NCI-H446 (cell line): Measurements from ENCODE around the gene MTM1.
A peak's percentile ranks its signal among the peaks of the same experiment; 100 is the strongest.

Experiments used
- DNase-seq, 2 experiments: peaks; one replicate each; lab custom pipeline; 2025; lab: John Stamatoyannopoulos, UW

MTM1 gene

DNA sequence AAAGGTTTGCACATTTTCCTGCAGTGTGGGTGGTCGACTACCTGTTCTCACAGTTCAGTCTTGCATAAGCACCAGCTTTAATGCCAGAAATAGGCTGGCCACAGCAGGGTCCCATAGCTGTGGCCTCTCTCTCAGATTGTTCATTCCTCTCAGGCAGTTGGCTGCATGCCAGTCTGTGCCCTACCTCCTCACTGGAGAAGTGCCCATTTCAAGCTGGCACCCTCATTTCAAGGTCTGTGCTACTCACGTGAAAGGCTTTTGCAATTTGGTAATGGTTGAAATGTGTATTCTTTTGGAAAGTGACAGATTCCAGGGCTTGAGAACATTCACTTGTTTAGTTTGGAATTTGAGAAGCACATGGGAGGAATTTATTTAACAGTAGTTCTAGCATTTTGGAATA is 95.9 kb downstream of the MTM1 start:
- DNase-seq, result peak; percentile 14 to 80

DNA sequence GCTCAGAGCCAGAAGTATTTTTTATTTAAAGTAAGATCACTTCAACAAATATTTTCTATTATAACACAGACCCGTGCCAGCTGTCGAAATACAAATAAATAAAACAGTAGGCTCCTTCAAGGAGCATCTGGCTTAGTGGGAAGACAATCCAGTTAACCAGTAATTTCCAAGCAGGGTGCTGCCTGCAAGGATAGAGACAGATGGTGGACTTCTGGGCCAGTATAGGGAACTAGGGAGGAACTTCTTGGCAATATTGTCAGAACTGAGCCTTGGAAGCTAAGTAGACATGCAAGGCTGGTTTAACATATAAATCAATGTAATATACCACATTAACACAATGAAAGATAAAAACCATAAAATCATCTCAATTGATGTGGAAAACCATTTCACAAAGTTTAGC is 107.8 kb downstream of the MTM1 start:
- DNase-seq, result peak in 1 of 2 experiments; percentile 69

DNA sequence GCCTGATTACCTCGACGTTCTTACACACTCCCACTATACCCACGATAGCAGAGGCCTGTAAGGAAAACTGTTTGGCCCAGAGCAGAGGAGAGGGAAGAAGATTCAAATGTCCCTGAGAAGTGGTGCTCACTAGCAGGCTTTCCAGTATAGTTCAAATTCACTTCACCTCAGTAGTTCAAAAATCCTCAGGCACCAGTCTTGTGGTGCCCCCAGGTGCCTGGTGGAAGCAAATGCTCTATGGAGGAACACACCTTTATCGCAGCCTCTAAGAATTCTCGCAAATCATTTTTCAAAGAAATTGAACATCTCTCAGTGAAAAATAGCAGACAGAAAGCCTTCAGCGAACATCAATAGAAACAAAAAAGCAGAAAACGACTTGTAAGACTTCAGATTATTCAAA is 112.6 kb downstream of the MTM1 start:
- DNase-seq, result peak in 1 of 2 experiments; percentile 19

DNA sequence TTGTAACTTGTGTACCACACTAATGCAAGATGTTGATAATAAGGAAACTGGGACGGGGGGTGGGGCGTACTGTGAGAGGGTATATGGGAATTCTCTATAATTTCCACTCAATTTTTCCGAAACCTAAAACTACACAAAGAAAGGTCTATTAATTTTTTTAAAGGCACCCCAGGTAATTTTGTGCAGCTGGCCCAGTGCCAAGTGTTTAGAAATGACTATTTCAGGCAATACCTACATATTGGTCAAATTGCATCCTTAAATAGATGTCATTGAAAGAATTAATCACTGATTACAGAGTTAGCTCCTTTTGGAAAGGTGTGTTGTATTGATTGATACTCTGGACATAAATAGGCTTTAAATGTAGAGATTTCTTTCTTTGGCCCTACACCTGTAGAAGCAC is 114.7 kb downstream of the MTM1 start:
- no peak for DNase-seq

DNA sequence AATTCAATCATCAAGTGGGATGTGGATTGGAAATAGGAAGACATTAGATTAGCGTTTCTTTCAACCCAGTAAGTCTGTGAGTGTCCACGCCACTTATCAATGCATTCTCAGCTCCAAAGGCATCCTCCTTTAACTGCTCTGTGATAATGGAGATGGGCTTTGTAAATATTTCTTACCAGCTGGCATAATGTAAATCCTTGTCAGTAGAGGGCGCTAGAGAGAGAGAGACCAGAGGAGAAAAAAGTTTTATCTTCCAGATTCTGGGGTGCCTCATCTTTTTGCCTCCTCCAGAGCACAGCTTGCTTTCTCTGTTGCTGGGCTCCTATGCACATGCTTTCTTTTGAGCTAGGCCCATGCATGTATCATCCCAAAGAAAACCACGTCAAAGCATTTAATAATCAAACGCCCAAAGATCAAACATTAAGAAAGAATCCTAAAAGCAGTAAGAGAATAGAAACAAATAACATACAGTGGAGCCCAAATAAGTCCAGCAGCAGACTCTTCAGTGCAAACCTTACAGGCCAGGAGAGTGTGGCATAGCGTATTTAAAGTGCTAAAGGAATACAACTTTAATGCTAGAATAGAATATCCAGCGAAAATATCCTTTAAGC is 115.2 kb downstream of the MTM1 start:
- peak; percentile 13 to 39 for DNase-seq

DNA sequence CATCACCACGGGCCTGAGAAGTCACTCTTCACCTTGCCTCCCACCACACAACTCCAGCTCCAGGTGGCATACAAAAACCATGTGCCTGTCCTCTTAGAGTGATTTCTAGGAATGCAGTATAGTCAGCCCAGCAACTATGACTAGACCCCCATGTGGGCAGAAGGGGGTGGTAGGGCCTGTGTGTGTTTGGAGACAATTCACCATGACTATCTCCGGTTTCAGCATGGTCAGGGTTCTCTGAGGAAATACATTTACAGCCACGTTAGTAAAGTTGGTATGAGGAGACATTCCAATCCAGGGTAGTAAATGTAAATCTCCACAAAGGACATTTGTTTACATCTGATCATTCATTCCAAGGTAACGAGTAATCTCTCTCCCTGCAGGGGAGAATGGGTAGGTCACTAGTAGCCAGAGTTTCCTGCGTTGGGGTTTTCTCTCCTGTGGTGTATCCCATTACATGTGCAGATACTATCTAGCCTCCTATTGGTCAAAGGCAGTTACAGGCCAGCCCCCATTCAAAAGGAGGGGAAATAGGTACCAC is 120.6 kb downstream of the MTM1 start:
- no peak for DNase-seq

DNA sequence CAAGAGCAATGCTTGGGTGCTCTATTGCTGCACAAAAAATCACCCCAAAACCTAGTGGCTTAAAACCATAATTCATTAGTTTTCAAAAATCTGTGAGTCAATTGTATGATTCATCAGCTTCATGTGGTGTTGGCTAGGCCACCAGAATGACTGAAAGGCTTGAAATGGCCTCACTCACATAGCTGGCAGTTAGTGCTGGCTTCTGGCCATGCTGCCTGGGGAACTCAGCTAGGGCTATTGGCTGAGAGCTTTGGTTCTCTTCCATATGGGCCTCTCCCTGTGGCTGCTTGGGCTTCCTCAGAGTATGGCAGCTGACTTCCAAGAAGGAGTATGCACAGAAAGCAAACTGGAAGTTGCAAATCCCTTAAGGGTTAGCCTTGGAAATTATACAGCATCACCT is 121.7 kb downstream of the MTM1 start:
- DNase-seq, result peak; percentile 9 to 83

DNA sequence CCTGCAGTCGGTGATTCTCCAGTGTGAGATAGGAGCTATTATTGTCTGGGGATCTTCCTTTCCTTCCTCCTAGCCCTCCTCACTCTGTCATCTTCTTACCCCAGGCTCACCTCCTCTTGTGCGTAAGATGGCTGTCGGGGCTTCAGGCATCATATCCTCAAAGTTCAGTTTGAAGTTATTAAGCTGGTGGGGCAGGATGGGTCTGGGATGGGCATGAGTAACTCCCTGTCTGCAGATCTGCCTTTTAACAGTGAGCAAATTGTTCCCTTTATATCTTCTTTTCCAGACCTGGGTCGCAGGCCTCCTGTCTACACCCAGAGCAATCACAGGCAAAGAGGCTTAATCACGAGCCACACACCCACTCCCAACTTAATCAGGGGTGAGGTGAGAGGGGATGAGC is 123.9 kb downstream of the MTM1 start:
- DNase-seq, result no peak

DNA sequence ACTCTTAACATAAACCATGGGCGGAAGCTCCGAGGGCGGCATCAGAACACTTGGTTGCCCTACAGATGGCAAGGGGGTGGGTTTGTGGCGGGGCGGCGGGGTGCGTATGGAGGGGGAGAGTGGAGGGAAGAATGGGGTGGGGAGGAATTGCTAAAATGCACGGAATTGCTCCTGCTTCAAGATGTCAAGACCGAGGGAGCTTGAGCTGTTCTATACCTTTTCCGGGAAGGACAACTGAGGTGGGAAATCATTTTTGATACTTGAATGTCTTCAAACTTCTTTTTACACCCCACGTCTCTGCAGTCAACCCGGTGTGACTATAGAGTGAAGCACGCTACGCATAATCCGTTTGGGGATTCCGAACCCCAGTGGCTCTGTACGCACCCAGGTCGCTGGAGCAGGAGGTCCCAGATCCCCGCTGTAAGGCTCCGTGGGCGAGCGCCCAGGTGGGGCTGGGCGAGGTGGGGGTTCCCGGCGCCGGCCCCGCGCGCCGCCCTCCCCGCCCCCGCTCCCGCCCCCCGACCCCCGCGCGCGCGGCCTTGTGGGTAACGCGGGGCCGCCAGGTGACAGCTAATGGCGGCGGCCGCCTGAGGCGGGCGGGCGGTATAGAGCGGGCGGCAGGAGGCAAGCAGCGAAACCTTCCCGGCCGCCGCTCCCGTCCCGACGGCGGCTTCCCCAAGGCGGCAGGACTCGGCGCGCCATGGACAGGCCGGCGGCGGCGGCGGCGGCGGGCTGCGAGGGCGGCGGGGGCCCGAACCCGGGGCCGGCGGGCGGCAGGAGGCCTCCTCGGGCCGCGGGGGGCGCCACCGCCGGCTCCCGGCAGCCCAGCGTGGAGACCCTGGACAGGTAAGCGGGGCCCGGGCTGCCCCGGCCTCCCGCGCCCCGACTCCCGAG is 124.7 kb downstream of the MTM1 start, which contains the start of gene MTMR1:
Gene MTMR1, plus strand, starts transcription at position 566 of the 894 bp plus-strand sequence. Its CDS starts 135 bp downstream, at position 701.
- peak in 1 of 2 experiments; percentile 26 for DNase-seq

DNA sequence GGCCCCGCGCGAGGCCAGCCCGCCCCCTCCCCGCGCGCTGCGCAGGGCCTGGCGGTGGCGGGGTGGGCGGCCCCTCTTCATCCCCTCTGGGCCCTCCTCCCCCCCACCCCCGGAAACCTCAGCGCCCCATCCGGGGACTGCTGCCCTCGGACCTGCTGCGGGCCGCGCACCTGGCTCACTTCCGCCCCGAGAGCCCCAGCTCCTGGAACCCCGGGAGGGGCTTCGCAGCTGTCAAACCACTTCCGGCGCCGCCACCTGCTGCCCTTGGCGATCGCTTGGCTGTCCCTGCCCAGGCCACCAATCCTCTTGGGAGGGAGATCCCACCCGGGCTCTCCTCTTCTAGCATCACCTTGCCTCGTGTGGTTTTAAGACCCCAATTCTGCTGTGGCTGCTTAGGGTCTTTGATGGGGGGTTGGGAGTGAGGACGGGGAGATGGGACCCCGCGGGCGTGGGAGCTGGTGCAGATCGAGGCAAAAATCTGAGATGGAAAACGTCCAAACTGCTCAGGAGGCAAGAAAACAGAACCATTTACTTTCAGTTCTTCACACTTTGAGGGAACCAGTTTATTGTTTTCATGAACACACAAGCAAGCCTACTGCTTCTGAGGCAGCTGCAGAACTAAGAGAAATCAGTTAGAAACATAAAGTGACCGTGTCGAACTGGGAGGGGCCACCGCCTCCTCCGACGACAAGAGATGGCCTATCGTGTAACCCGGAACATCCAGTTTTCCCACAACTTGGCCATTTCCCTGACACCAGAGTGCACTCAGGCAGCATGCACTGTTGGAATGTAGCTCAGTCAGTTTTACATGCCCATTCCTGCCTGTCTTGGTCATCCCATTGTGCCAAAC is 125.5 kb downstream of the MTM1 start:
- peak in 1 of 2 experiments; percentile 25 for DNase-seq

DNA sequence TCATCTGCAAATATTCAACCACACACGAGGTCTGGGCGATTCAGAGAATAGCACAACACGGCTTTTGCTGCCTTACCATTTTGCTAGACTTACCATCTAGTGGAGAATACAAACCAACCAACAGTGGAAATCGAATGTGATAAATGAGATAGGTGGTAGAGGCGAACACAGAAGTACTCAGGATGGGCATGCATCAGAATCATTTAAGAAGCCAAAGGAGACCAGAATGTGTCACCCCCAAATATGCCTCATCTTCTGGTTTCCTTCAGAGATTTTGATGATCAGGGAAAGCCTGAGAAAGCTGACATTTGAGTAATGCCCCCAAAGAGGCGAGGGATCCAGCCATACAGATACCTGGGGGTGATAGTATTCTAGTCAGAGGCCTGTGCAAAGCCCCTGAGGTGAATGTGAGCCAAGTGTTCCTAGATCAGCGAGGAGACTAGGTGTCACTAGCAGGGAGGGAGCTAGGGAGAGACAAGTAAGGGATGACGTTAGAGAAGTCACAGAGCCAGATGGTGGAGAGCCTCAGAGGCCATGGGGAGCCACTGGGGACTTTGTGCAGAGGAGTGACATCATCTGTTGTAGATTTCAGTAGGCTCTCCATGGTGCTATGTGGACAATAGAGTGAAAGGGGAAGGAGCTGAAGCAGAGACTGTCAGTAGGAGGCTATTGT is 126.5 kb downstream of the MTM1 start:
- DNase-seq, result peak in 1 of 2 experiments; percentile 13

DNA sequence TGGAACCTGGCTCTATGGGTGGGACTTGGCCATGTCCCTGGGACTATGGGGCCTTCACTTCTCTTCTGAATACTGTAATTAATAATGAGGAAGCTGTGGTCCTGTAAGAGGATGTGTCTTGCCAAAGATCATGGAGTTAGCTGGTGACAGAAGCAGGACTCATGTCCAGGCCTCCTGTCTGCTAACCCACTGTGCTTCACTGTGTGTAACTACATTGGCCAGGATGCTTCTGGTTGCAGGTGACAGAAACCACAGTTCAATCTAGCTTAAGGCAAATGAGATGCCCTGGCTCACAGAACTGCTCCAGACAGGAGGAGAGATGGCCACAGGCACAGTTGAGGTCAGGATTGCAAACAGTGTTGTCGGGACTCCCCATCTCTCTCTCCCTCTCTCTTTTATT is 127.9 kb downstream of the MTM1 start:
- no peak for DNase-seq

DNA sequence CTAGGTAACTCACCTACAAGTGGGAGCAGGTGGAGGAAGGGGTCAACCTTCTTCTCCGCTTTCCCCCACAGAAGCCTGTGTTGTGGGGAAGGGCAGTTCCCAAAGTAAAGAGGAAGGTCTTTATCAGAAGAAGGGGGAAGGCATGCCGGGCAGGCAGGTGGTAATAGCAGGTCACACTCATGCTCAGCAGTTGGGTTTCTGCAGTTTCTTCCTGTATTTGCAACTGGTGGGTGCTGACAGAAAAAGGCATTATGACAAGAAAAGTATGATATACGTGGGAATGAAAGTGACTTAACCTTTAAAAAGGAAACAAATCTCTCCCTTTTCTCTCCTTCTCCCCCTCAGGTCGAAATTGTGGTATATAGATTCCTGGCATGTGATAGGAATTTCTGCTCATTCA is 128.4 kb downstream of the MTM1 start:
- DNase-seq, result no peak

DNA sequence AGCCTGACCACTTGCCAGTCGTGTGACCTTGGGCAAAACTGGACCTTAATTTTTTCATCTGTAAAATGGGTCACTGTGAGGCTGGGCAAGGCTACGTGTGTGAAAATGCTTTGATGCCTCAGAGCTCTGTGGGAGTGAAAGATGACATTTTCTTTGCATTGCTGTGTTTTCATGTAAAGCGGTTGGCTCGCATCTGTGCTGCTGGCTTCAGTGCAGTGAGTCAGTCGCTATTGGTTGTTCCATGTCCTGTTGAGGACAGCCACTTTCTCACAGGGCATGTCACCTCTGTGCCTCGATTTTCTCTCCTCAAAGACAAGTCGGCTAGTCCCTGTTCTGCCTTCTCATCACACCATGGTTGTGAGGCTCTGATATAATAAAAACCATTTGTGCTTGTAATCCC is 129.2 kb downstream of the MTM1 start:
- DNase-seq, result no peak

DNA sequence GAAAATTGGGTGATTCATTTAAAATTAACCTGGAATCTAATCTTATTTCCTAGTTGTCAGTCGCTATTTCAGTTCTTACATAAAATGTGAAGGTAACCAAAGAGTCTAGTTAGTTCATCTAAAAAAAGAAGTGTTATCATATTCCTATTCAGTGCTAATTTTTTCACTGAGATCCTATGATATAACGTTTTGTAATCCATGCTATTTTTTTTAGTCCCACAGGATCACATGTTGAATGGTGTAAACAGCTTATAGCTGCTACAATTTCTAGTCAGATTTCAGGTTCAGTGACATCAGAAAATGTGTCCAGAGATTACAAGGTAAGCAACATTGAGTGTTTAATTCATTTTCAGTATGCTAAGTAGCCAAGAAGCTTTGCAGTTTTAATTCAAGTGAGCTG is 130.6 kb downstream of the MTM1 start:
- DNase-seq, result no peak

DNA sequence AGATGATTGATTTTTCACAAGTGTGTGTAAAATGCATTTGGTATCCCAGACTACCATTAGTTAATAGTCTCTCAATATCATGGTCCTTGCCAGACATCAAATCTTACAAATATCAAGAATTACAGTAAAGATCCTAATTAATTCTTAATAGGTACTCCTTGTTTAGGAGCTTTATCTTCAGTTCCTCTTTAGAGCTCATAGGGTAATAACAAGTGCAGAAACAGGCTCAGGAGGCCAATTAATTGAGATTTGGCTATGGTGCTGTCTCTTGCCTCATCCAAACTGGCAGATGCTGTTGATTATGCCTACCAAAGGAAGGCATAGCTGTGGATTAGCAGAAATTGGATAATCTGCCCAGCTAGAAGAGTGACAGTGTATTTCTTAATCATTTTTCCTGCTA is 131.7 kb downstream of the MTM1 start:
- peak in 1 of 2 experiments; percentile 34 for DNase-seq

DNA sequence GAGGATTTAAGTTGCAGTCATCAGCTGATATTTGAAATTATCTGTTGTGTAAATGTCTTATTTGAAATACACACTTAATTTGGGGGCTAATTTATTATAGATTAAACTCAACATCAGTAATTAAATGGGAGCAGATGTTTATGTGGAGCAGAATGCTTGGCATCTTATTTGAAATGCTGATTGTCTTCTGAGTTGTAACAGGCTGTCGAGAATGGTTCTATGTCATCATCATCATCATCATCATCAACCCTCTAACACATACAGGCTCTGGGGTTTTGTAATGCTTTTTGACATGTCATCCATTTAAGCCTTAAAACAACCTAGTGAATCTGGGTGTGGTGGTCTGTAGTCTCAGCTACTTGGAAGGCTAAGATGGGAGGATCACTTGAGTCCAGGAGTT is 133.0 kb downstream of the MTM1 start:
- DNase-seq, result no peak

DNA sequence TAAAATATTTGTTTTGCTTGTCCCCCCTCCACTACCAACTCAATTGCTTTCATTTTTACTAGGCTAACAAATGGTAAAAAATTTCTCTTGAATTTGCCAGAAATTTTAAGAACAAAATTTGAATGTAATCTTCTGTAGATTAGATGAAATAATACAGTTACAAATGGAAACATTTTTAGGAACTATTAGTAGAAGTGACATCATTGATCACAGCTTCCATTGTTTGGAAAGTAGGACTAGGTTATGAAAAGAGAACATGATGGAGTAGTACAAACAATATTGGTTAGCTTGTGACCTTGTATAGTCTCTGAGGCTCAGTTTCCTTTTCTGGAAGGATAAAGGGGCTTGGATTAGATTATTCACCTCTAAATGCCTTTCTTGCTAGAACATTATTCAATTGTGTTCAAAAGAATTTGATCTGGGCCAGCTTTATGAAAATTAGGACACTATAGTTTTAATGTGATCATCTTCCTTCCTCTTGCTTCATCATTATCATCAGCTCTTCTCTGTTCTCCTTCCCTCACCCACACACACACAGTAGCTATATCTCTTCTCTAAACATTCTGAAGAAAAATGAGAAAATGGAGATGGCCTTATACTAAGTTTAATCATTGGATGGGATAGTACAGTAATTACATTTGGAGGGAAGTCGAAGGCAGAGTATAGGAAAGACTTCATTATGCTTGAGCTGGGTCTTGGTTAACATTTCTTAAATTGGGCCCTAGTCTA is 134.7 kb downstream of the MTM1 start:
- DNase-seq, result no peak

DNA sequence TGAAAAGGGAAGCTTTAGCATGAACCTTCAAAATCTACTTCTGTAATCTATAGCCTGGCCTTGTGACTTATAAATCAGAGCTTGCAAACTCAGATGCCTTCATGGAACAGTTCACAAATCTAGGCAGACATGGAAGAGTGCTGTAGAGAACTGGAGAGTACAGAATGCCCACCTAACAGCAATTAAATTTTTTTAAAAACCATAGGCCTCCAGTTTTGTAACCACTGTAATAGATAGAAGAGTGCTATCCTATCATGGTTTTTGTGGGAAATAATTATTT is 135.2 kb downstream of the MTM1 start:
- DNase-seq, result no peak

DNA sequence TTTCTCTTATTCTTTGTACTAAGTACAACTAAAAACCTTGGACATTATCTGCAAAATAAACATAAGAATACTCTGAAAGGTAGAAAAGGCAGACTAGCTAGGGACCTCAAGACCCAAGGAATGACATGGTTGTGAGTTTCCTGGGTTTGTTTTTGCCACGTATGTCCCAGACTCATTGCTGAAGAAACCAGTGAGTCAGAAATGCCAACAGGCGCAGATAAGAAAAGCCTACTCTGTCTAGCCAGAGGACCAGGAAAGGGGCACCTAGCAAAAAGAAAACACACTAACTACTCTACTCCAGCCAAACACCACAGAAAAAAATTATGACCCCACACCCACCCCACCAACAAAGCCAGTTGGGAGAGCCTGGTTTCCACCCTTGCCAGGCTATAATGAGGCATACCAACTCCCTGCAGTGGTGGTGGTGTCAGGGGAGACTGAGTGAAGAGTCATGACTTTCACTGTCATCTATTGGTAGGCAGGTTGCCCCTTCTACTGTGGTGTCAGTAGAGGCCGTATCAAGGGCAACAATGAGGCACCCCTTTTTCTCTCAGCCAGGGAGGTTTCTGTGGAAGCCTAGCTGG is 135.7 kb downstream of the MTM1 start:
- DNase-seq, result no peak

DNA sequence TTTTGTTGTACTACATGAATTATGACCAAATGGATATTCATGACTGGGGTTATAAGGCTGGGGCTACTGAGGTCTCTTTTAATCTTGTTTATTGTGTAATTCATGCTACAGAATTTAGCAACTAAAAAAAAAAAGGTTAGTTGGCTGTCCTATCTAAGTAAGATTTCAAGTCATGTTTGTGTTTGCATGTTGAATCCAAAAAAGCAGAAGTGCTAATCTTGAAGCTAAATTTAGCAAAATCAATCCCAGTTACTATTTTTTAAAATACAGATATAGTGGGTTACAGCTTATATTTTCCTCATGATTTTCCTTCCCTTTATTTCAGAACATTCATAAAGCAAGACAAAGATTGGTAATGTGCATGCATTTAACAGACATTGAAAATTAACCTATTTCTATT is 144.2 kb downstream of the MTM1 start:
- no peak for DNase-seq
